ENCODE measurements around the gene ABTB2.
A peak's percentile ranks its signal among the peaks of the same experiment; 100 is the strongest.

Gene ABTB2

GRCh38 chr11:34206407-34207300 is 151.2 kb downstream of the ABTB2 start:
- peak; percentile 28 for DNase-seq

DNA sequence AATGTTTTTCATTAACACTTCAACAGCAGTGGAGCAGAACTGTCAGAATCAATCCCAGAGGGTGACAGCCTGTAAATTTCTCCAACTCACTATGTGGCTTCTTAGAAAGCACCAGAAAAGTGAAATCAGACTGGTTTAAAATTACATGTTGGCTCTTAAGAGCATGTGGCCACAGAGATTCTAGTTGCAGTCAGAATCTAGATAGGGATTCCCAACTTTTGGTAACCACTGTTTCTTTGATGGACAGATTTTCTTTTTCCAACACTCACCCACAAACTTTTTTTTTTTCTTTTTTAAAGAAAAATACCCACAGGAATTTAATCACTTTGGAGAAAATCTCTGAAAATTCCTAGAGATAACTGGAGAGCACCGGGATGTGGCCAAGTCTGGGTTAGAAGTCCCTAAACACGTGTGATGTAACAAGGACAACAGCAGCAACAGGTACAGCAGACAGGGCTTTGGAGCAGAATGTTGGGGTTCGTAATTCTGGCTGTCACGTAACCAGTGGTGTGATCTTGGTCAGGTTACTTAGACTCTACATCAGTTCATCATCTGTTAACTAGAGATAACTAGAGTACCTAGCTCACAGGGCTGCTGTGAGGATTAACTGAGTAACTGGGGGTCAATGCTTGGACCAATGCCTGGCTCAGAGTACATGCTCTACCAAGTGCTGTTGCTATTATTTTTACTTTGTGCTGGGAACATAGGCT is 152.3 kb downstream of the ABTB2 start:
- DNase-seq: no peak

GRCh38 chr11:34204396-34205279 is 153.2 kb downstream of the ABTB2 start:
- peak; percentile 25 for DNase-seq

GRCh38 chr11:34203377-34203871 is 154.4 kb downstream of the ABTB2 start:
- no peak for DNase-seq

DNA sequence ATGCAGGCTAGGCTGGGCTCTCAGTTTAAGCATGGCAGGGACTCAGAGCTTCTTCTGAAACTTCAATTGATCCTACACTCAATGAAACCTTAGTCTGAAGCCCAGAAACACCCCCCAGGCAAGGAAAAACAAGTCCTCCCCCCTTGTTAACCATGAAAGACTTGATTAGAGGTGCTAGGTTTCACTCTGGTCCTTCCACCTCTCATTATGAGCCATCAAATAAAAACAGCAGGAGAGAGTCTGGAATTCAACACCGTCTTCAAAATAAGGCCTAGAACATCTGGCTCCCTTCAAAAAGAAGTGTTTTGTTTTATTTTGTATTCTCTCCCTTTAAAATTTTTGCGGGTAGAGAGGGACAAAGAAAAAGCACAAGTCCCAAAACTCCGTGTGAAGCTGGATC is 156.7 kb downstream of the ABTB2 start:
- no peak for DNase-seq

DNA sequence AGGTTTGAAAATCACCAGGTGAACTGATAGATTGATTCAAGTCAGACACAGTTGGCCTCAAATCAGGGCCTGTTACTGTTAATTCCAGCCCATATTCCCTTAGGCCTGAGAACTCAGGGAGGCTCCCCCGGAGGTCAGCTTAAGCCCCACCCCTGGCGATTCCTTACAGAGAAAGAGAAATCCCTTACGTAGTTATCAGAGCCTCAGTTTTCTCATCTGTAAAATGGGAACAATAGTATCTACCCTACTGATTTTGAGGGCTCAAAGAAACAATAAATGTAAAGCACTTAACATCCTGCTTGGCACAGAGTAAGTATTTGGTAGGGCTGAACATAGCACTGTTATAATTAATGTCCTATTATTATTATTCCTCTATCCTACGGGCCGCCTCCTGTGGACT is 158.3 kb downstream of the ABTB2 start:
- no peak for DNase-seq

GRCh38 chr11:34198523-34198922 is 159.3 kb downstream of the ABTB2 start:
- DNase-seq: no peak

GRCh38 chr11:34197256-34197655 is 160.6 kb downstream of the ABTB2 start:
- DNase-seq: no peak

GRCh38 chr11:34194576-34195335 is 163.1 kb downstream of the ABTB2 start:
- DNase-seq: peak; percentile 69

- peak; percentile 92 for DNase-seq
Observed at GRCh38 chr11:34192481-34193401, 165.1 kb downstream of the ABTB2 start.

- no peak for DNase-seq
Observed at GRCh38 chr11:34191578-34191977, 166.2 kb downstream of the ABTB2 start.

DNA sequence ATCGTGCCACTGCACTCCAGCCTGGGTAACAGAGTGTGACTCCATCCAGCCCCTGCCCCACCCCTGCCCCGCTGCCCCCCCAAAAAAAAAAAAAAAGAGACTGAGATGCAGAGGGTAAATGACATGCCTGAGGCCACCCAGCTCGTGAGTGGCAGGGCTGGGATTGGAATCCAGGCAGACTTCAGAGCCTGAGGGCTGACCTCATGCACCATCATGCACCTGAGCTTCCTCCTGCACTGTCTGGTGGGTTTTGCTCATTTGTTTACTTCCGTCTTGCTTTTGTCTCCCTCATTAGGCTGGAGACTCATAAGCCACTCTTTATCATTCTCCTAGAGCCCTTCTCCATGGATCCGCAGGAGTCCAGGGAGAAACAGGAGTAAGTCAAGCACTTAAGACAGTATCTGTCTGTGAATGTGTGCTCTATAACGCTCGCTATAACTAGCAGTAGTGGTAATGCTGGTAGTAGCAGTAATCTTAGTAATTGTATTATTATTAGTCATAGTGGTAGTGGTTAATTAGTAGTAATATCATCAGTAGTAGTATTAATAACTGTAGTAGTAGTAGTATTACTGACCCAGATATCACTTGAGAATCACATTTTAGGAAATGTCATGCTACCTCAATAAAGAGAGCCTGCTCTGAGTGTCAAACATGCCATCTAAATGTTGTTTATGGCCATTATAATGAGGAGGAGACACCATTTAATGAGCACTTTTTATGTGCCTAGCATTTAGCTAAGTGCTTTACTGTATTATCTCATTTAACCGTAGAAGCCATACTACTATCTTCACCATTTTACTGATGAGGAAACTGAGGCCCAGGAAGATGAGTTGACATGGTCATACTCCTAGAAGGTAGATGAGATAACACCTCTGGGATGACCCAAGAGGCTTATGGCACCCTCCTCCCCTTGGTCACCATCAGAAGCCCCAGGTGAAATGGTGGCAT is 167.3 kb downstream of the ABTB2 start:
- DNase-seq: no peak

DNA sequence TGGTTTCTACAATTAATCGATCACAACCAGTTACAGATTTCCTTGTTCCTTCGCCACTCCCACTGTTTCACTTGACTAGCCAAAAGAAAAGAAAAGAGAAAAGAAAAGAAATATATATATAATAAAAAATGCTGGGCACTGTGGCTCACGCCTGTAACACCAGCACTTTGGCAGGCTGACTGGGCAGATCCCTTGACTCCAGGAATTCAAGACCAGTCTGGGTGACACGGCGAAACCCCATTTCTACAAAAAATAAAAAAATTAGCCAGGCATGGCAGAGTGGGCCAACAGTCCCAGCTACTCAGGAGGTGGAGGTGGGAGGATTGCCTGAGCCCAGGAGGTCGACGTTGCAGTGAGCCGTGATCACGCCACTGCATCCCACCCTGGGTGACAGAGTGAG is 168.6 kb downstream of the ABTB2 start:
- no peak for DNase-seq

DNA sequence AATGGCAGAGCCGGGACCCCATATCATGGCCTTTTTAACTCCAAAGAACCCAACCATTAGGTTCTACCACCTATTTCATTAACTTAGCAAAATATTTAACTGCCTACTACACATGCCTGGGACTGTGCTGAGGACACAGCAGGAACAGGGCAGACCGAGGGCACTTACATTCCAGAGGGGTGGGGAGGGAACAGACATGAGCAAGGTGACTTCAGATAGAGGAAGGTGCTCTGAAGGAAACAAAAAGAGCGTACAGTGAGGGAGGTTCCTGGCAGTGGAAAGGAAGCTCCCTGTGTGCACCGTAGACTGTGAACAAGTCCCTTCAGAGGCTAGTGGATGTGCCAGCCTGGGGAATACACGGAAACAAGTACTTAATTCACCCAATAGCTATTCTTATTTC is 169.6 kb downstream of the ABTB2 start:
- DNase-seq: no peak

GRCh38 chr11:34185926-34186841 is 171.6 kb downstream of the ABTB2 start:
- no peak for DNase-seq

- no peak for DNase-seq
Observed at GRCh38 chr11:34184505-34185015, 173.2 kb downstream of the ABTB2 start.

DNA sequence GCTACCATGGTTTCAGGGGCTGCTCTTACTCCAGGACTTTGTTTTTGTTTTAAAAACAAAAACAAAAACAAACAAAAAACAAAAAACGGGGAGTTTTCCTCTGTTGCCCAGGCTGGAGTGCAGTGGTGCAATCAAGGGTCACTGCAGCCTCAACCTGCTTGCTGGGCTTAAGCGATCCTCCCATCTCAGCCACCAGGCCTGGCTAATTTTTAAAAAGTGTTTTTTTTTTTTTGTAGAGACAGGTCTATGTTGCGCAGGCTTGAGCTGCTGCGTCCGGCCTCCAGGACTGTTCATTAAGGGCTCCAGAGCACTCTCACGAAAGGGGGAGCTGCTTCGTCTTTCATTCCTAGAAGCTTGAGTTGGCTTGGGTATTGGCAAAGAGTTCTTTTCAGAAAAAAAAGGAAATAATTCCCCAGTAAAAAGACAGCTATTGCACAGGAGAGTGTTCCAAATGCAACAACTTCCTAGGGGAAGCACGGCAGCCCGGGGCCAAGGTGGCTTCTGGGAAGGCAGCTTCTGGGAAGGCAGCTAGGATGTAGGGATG is 173.9 kb downstream of the ABTB2 start:
- DNase-seq: no peak

Measured in fibroblast of skin of right biceps (primary cell).